ENCODE results near the gene DYSF.

DNA sequence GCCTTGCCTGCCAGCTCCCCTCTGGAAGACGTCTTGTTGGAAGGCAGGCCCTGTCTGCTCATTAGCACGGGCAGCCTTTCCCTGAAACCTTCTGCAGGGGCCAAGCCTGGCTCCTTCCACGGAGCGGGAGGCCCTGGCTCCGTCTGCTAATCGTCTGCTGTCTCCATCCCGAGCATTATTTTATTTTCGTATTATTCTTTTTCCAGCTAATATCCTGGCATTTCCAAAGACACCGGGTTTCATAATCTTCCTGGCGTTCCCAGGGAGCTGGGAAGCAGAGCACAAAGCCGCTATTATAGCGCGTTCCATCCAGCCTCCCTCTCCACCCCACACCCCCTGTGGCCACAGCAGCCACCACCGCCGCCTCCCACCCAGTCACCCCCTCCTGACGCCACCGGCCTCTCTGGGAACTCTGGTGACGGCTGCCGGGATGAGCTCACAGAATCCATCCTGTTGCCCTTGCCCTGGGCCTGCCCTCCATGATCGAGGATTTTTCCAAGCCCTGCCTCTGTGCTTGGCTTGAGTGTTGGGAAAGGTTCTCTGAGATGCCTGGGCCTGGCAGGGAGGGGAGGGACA lies 125.5 kb downstream of the DYSF start:
- TF ChIP-seq, protein P1, sequence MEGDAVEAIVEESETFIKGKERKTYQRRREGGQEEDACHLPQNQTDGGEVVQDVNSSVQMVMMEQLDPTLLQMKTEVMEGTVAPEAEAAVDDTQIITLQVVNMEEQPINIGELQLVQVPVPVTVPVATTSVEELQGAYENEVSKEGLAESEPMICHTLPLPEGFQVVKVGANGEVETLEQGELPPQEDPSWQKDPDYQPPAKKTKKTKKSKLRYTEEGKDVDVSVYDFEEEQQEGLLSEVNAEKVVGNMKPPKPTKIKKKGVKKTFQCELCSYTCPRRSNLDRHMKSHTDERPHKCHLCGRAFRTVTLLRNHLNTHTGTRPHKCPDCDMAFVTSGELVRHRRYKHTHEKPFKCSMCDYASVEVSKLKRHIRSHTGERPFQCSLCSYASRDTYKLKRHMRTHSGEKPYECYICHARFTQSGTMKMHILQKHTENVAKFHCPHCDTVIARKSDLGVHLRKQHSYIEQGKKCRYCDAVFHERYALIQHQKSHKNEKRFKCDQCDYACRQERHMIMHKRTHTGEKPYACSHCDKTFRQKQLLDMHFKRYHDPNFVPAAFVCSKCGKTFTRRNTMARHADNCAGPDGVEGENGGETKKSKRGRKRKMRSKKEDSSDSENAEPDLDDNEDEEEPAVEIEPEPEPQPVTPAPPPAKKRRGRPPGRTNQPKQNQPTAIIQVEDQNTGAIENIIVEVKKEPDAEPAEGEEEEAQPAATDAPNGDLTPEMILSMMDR (IDR thresholded peaks at IDR 0.05; ENCODE audit: low read depth, low read length, poor library complexity, severe bottlenecking), result no peak
- no peak for TF ChIP-seq EZH2phosphoT487 (IDR thresholded peaks at IDR 0.05; ENCODE audit: borderline replicate concordance, low read length)
